ENCODE data around the gene RIMKLB.
"Not testable (repeated sequence)": the region's sequence is repeated elsewhere in the genome, so short reads cannot be mapped to it uniquely, and the experiment has no call there.

RIMKLB gene

DNA sequence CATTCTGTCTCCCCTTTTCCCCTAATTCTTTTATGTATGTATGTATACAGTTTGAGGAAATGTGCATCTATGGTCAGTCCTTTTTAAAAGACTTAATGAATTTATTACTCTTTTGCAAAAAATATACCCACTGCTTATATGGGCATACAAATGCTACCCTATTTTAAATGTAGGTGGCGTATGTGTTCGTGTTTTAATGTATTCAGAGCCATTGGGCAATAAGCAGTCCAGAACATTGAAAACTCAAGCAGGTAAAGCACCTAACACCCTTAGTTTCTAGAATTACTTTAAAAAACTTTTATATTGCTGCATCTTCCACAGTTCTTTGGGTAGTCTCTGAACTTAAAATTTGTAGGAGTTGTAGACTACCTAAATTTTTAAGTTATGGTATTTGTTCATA lies 82.1 kb downstream of the RIMKLB start:
- DNase-seq = no peak

DNA sequence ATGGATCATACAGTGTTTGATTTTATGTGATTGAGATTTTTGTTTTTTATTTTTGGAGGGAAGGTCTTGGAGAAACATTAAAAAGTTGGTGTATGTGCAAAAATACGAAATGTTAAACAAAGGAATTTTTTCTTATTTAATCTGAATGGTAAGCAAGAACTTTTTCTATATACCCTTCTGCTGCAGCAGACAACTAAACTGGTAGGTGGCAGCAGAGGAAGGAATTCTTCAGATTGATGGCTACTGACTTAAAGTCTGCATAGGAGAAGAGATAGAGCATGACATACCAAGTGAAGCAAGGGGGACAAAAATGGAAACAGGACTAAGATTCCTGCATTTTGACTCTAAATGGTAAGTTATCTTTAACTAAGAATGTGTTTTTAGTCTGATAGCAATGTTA lies 82.6 kb downstream of the RIMKLB start:
- peak in 1 of 2 donors; percentile 8 for DNase-seq

DNA sequence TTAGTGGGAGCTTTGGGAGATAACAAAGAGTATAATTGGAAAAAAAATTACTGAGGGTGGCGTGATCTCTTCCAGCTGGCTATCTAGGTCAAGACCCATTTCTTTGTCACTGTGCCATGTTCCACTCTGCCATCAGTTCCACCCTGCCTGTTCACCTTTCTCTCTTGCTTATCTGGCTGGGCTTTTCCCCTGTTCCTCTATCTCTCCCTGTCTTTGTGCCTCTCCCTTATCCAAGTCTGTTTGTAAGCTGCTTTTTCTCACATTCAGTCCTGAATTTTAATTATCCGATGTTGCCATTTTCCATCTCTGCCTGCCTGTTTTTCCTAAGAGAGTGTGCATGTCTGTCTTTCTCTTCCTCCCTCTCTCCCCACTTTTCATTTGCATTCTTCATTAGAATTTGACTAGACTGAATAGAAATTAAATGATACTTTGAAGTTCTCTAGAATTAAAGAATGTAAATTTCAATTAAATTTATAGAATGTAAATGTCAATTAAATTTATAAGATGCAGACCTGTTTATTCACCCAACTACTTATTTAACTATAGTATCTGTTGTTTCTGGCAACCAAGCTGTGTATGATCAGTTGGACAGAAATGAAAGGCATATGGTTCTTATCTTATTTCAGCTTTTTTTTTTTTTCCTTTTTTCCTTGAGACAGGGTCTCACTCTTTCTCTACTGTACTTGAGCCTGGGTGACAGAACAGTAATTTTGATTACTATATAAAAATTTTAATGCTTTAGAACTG lies 83.8 kb downstream of the RIMKLB start:
- no peak for DNase-seq

DNA sequence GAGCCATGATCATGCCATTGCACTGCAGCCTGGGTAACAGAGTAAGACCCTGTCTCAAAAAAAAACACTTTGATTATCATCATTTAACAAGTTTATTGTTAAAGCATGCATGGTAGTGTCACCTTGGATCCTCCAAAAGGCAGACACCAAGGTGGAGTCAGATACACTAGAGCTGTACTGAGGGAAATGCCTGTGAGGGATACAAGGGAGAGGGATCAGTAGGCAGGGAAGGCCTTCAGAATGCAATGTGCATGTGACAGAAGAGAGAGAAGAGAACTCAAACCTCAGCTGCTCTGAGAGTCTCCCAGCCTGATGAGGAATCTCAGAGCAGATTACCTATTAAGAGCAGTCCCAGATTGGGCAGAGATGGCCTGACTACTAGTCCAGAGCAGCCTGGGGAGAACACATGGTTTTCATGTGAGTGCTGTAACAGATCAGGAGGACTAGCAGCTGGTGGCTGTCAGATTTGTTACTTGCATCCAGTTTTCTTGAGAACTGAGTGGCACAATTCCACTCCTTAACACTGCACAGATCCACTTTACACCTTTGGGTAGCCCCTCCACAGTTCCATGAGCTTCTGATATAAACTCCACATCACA lies 86.6 kb downstream of the RIMKLB start:
- no peak for DNase-seq

DNA sequence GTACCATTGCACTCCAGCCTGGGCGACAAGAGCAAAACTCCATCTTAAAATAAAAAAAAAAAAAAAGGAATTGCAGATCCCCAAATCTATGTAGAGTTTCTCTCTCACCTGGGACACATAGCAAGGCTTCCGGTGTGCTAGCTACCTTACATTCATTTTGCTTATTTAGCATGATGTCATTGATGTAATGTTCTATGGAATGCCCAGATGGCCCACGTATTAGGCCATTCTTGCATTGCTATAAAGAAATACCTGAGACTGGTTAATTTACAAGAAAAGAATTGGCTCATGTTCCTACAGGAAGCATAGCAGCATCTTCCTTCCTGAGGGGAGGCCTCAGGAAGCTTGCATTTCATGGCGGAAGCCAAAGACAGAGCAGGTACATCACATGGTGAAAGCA lies 87.7 kb downstream of the RIMKLB start:
- DNase-seq = no peak

DNA sequence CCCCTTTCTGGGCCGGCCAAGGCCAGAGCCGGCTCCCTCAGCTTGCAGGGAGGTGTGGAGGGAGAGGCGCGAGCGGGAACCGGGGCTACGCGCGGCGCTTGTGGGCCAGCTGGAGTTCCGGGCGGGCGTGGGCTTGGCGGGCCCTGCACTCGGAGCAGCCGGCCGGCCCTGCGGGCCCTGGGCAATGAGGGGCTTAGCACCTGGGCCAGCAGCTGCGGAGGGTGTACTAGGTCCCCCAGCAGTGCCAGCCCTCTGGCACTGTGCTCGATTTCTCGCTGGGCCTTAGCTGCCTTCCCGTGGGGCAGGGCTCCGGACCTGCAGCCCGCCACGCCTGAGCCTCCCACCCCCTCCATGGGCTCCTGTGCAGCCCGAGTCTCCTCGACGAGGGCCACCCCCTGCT lies 89.4 kb downstream of the RIMKLB start:
- DNase-seq = not testable (repeated sequence)

DNA sequence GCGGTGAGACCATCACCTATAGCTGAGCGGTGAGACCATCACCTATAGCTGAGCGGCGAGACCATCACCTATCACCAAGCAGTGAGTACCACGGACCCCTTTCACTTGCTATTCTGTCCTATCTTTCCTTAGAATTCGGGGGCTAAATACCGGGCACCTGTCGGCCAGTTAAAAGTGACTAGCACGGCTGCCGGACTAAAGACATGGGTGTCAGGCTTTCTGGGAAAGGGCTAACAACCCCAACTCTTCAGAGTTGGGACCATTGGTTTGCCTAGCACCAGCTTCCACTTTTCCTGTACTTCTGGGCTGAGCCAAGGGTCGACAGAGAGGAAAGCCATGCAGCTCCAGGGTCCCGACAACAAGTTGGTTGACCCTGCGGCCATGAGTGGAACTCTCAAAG lies 90.9 kb downstream of the RIMKLB start:
- not testable (repeated sequence) for DNase-seq

DNA sequence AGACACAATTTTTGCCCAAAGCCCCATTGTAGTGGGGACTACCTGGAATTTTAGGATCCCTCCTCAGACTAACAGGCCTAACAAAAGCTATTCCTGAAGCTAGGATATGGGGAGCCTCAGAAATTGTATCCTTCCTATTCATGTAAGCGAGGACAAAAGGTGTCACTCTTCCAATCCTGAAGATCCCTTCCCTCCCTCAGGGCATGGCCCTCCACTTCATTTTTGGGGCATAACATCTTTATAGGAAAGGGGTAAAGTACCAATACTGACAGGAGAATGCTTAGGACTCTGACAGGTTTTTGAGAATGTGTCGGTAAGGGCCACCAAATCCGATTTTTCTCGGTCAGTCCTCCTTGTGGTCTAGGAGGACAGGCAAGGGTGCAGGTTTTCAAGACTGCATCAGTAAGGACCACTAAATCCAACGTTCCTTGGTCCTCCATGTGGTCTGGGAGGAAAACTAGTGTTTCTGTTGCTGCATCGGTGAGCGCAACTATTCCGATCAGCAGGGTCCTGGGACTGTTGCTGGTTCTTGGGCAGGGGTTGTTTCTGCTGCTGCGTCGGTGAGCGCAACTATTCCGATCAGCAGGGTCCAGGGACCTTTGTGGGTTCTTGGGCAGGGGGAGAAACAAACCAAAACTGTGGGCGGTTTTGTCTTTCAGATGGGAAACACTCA lies 91.7 kb downstream of the RIMKLB start:
- not testable (repeated sequence) for DNase-seq

DNA sequence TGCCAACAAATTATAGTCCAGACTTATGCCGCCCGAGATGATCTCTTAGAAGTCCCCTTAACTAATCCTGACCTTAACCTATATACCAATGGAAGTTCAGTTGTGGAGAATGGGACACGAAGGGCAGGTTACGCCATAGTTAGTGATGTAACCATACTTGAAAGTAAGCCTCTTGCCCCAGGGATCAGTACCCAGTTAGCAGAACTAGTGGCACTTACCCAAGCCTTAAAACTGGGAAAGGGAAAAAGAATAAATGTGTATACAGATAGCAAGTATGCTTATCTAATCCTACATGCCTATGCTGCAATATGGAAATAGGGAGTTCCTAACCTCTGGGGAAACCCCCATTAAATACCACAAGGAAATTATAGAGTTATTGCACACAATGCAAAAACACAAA lies 95.4 kb downstream of the RIMKLB start:
- not testable (repeated sequence) for DNase-seq

DNA sequence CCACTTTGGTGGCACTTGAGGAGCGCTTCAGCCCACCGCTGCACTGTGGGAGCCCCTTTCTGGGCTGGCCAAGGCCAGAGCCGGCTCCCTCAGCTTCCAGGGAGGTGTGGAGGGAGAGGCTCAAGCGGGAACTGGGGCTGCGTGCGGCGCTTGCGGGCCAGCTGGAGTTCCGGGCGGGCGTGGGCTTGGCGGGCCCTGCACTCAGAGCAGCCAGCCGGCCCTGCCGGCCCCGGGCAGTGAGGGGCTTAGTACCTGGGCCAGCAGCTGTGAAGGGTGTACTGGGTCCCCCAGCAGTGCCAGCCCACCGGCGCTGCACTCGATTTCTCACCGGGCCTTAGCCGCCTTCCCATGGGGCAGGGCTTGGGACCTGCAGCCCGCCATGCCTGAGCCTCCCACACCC lies 96.8 kb downstream of the RIMKLB start:
- not testable (repeated sequence) for DNase-seq

DNA sequence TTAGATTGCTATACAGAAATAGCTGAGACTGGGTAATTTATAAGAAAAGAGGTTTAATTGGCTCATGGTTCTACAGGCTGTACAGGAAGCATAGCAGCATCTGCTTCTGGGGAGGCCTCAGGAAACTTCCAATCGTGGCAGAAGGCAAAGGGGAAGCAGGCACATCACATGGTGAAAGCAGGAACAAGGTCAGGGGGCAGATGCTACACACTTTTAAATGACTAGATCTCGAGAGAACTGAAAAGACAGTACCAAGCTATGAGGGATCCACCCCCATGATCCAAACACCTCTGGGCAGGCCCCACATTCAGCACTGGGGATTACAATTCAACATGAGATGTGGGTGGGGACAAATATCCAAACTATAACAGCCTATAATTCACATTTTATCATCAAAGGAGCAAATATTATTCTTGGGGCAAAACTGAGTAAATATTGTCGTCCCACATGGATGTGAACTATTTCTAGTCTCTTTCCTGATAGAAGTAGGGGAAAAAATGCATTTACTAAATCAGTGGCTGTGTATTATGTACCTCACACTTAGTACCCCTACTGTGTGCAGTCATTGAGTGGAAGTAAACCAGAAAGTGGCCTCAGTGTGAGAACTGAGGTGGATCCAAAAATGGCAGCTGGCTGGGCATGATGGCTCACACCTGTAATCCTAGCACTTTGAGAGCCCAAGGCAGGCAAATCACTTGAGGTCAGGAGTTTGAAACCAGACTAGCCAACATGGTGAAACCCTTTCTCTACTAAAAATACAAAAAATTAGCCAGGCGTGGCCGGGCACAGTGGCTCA lies 99.2 kb downstream of the RIMKLB start:
- no peak for DNase-seq

DNA sequence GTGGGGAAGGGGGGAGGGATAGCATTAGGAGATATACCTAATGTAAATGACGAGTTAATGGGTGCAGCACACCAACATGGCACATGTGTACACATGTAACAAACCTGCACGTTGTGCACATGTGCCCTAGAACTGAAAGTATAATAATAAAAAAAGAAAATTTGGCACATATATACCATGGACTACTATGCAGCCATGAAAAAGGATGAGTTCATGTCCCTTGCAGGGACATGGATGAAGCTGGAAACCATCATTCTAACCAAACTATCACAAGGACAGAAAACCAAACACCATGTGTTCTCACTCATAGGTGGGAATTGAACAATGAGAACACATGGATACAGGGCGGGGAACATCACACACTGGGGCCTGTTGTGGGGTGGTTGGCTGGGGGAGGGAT lies 103.4 kb downstream of the RIMKLB start:
- DNase-seq = not testable (repeated sequence)

DNA sequence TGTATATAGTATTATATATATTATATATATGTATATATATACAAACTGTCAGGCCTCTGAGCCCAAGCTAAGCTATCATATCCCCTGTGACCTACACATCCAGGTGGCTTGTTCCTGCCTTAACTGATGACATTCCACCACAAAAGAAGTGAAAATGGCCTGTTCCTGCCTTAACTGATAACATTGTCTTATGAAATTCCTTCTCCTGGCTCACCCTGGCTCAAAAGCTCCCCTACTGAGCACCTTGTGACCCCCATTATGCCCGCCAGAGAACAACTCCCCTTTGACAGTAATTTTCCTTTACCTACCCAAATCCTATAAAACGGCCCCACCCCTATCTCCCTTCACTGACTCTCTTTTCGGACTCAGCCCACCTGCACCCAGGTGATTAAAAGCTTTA lies 107.0 kb downstream of the RIMKLB start:
- not testable (repeated sequence) for DNase-seq

DNA sequence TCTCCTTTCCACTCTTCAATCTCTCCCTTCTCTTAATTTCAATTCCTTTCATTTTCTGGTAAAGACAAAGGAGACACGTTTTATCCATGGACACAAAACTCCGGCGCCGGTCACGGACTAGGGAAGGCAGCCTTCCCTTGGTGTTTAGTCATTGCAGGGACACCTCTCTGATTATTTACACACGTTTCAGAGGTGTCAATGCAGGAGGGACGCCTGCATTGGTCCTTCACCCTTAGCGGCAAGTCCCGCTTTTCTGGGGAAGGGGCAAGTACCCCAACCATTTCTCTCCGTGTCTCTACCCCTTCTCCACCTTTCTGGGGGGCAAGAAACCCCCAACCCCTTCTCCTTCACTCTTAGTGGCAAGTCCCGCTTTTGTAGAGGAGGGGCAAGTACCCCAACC lies 107.7 kb downstream of the RIMKLB start:
- not testable (repeated sequence) for DNase-seq

DNA sequence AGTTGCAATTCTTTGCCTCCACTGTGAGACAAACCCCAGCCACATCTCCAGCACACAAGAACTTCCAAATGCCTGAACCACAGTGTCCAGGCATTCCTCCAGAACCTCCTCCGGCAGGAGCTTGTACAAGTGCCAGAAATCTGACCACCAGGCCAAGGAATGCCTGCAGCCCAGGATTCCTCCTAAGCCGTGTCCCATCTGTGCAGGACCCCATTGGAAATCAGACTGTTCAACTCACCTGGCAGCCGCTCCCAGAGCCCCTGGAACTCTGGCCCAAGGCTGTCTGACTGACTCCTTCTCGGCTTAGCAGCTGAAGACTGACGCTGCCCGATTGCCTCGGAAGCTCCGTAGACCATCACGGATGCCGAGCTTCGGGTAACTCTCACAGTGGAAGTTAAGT lies 109.3 kb downstream of the RIMKLB start:
- DNase-seq = not testable (repeated sequence)

DNA sequence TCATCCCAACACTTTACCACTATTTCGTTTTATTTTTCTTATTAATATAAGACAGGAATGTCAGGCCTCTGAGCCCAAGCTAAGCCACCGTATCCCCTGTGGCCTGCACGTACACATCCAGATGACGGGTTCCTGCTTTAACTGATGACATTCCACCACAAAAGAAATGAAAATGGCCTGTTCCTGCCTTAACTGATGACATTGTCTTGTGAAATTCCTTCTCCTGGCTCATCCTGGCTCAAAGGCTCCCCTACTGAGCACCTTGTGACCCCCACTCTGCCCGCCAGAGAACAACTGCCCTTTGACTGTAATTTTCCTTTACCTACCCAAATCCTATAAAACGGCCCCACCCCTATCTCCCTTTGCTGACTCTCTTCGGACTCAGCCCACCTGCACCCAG lies 112.3 kb downstream of the RIMKLB start:
- not testable (repeated sequence) for DNase-seq

DNA sequence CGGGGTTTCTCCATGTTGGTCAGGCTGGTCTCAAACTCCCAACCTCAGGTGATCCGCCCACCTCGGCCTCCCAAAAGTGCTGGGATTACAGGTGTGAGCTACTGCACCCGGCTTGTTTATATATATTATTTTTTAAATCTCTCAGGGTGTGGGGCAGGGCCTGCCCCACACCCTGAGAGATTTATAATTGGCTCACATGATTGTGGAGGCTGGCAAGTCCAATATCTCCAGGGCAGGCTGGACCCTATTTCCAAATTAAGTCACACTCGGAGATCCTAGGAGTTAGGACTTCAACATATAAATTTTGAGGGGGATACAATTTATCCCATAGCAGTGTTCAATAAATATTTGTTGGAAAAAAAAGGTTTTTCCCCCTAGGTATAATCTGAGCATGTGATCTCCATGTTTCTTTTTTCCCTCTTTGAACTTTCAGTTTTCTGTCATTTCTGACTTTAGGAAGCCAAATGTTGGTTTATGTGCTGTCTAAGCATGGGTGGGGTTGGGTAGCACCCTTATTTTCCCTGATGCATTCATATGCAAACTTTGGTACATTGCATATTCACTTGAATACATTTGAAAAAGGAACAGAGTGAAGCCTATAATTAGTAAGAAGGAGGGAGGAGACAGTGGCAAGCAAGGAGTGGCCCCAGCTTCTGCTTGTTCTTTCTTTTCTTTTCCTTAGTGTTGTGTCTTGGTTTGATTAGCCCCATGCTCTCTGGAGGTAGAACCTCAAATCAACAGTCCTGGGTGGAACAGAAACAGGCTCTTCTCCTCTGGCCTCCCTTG lies 116.0 kb downstream of the RIMKLB start:
- no peak for DNase-seq

DNA sequence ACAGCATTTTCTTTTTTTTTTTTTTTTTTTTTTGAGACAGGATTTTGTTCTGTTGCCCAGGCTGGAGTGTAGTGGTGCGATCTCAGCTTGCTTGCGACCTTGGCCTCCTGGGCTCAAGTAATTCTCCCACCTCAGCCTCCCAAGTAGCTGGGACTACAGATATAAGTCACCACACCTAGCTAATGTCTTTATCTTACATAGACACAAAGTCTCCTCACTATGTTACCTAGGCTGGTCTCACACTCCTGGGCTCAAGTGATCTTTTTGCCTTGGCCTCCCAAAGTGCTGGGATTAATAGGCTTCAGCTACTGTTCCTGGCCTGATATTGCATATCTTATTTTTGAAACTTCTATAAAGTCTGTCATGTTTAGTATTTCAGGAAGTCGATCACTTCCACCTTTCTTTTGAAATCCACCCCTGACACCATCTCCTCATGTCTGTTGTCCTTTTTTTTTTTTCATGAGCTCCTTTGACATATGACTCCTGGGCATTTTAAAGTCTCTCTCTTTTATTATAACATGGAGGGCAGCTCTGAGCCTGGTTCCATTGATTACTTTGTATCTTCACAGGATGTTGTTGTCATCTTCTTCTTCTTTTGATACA lies 118.8 kb downstream of the RIMKLB start:
- no peak for DNase-seq

DNA sequence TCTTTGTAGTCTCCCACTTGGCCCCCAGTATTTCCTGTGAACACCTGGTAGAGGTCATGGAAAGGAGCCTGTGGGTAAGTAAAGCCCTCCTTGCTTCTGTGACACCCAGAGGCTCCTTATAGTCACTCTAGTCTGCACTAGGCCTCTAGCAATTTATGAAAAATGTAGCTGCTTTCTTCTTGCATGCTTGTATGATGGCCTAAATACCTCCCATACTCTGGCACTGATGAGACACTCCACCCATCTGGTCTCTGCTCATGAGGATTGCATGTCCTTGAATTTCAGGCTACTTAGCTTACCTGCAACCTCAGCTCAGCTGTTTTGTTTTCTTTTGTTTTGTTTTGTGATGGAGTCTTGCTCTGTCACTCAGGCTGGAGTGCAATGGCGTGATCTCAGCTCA lies 120.1 kb downstream of the RIMKLB start:
- DNase-seq = no peak

DNA sequence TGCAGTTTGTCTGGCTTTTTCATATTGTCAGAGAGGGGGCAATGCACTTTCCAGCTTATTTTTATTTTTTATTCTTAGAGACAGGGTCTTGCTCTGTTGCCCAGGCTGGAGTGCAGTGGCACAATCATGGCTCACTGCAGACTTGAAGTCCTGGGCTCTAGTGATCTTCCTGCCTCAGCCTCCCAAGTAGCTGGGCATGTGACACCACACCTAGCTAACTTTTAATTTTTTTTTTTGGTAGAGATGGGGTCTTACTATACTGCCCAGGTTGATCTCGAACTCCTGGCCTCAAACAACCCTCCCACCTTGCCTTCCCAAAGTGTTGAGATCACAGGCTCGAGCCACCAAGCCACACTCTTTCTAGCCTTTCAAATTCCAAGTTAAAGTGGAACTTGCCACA lies 120.7 kb downstream of the RIMKLB start:
- DNase-seq = no peak

DNA sequence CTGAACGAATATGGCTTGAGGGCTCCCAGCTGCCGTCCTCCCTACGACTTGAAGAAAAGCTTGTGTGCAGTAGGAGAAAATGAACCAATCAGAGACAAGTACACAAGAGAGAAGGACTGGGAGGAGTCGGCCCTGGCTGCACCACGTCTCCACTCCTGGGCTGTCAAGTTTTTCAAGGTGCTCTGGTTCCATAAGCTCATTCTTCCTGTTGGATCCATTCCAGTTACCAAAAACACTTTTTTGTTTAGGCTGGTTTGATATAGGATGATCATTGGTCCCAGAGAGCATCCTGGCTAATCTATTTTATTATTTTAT lies 121.8 kb downstream of the RIMKLB start:
- no peak for DNase-seq

Measured in CD4-positive, alpha-beta T cell treated with Interleukin-1 beta for 1 hour (primary cell).